WTC11 (cell line): ENCODE measurements around the gene HNRNPR. TPM values are rescaled to one million over a fixed set of nuclear protein-coding genes. Genes with fewer than 3 reads are reported as not detected.

Experiments
- ATAC-seq: fragments of 200-7000 bp; cut with Tn5 transposase; 2 replicates; pipeline ENCODE4 v1.10.0; 2021; ENCODE audit warnings: mild to moderate bottlenecking, moderate library complexity
- CTCF ChIA-PET: fragments of 300-600 bp; sonication (Branson Sonifier 250); formaldehyde crosslinking; loops from one replicate; lab custom pipeline; 2021; ENCODE audit warnings: antibody characterized with exemption; lab: Charles Lee
- POLR2A ChIA-PET: fragments of 350-600 bp; sonication (Branson Sonifier 250); formaldehyde crosslinking; loops from one replicate; lab custom pipeline; 2021; ENCODE audit warnings: antibody characterized with exemption; lab: Charles Lee
- DNase-seq: peaks from one replicate; pipeline ENCODE4 v3.0.0; 2021; ENCODE audit warnings: low spot score
- H3K27ac Mint-ChIP-seq: 2 replicates; pipeline ENCODE4 v1.8.0; 2021; ENCODE audit warnings: mixed read lengths
- H3K27me3 Mint-ChIP-seq: 2 replicates; pipeline ENCODE4 v1.8.0; 2021; ENCODE audit warnings: low read depth, mild to moderate bottlenecking, moderate library complexity, mixed read lengths
- H3K36me3 Mint-ChIP-seq: 2 replicates; pipeline ENCODE4 v1.8.0; 2021; ENCODE audit warnings: mixed read lengths
- H3K4me1 Mint-ChIP-seq: 2 replicates; pipeline ENCODE4 v1.8.0; 2022; ENCODE audit warnings: mixed read lengths
- H3K4me3 Mint-ChIP-seq: 2 replicates; pipeline ENCODE4 v1.8.0; 2021; ENCODE audit warnings: mild to moderate bottlenecking, moderate library complexity, mixed read lengths
- H3K9me3 Mint-ChIP-seq: 2 replicates; pipeline ENCODE4 v1.8.0; 2021; ENCODE audit warnings: mixed read lengths
- ATF6 ChIP-seq: sonication (generic); formaldehyde crosslinking; IDR thresholded peaks from 2 replicates; pipeline ENCODE4 v1.8.1; 2023; ENCODE audit warnings: mild to moderate bottlenecking, missing genetic modification reagents
- CBFB ChIP-seq: sonication (generic); formaldehyde crosslinking; IDR thresholded peaks from 2 replicates; pipeline ENCODE4 v1.8.1; 2022; ENCODE audit warnings: mild to moderate bottlenecking, low read depth, missing genetic modification reagents
- CDX4 ChIP-seq: fragments of 250-450 bp; sonication (Bioruptor Pico); IDR thresholded peaks from 2 replicates; pipeline ENCODE4 v1.9.0; 2021; ENCODE audit warnings: moderate library complexity, mild to moderate bottlenecking, inconsistent platforms, borderline replicate concordance
- CREB1 ChIP-seq: sonication (generic); formaldehyde crosslinking; IDR thresholded peaks from 2 replicates; pipeline ENCODE4 v1.8.0; 2023; ENCODE audit warnings: mild to moderate bottlenecking, missing genetic modification reagents
- CREM ChIP-seq: sonication (generic); formaldehyde crosslinking; IDR thresholded peaks from 2 replicates; pipeline ENCODE4 v1.8.1; 2022; ENCODE audit warnings: mild to moderate bottlenecking, missing genetic modification reagents, moderate library complexity
- E2F4 ChIP-seq: sonication (generic); formaldehyde crosslinking; IDR thresholded peaks from 2 replicates; pipeline ENCODE4 v1.8.1; 2022; ENCODE audit warnings: low read depth, mild to moderate bottlenecking, moderate library complexity, missing genetic modification reagents, borderline replicate concordance
- E2F5 ChIP-seq: sonication (generic); formaldehyde crosslinking; IDR thresholded peaks from 2 replicates; pipeline ENCODE4 v1.8.1; 2022; ENCODE audit warnings: mild to moderate bottlenecking, moderate library complexity, missing genetic modification reagents
- ELF4 ChIP-seq: sonication (generic); formaldehyde crosslinking; IDR thresholded peaks from 2 replicates; pipeline ENCODE4 v1.8.1; 2022; ENCODE audit warnings: low read depth, mild to moderate bottlenecking, moderate library complexity, missing genetic modification reagents
- FOXK1 ChIP-seq: sonication (generic); formaldehyde crosslinking; IDR thresholded peaks from 2 replicates; pipeline ENCODE4 v1.8.0; 2022; ENCODE audit warnings: mild to moderate bottlenecking, moderate library complexity, missing genetic modification reagents
- GABPB1 ChIP-seq: sonication (generic); formaldehyde crosslinking; IDR thresholded peaks from 2 replicates; pipeline ENCODE4 v1.8.1; 2023; ENCODE audit warnings: mild to moderate bottlenecking, missing genetic modification reagents
- GRHL2 ChIP-seq: fragments of 250-450 bp; sonication (Bioruptor Pico); IDR thresholded peaks from 2 replicates; pipeline ENCODE4 v1.8.0; 2022; ENCODE audit warnings: mild to moderate bottlenecking, moderate library complexity; ENCODE audit not compliant: insufficient replicate concordance, severe bottlenecking
- HMGA2 ChIP-seq: fragments of 250-450 bp; sonication (Bioruptor Pico); IDR thresholded peaks from 2 replicates; pipeline ENCODE4 v1.4.0; 2021; ENCODE audit warnings: mild to moderate bottlenecking, moderate library complexity
- JUN ChIP-seq: sonication (generic); formaldehyde crosslinking; IDR thresholded peaks from 2 replicates; pipeline ENCODE4 v1.8.0; 2023; ENCODE audit warnings: mild to moderate bottlenecking, missing genetic modification reagents
- NFYB ChIP-seq: sonication (generic); formaldehyde crosslinking; conservative IDR thresholded peaks from 2 replicates; pipeline ENCODE4 v1.8.0; 2022; ENCODE audit warnings: low read depth, missing genetic modification reagents
- NR2C2 ChIP-seq: sonication (generic); formaldehyde crosslinking; IDR thresholded peaks from 2 replicates; pipeline ENCODE4 v1.8.0; 2022; ENCODE audit warnings: mild to moderate bottlenecking, missing genetic modification reagents
- NR3C1 ChIP-seq: sonication (generic); formaldehyde crosslinking; conservative IDR thresholded peaks from 2 replicates; pipeline ENCODE4 v1.8.1; 2023; ENCODE audit warnings: low read depth, mild to moderate bottlenecking, missing genetic modification reagents
- SMAD3 ChIP-seq: sonication (generic); formaldehyde crosslinking; IDR thresholded peaks from 2 replicates; pipeline ENCODE4 v1.8.0; 2022; ENCODE audit warnings: missing genetic modification reagents, mild to moderate bottlenecking, borderline replicate concordance
- TEAD4 ChIP-seq: sonication (generic); formaldehyde crosslinking; IDR thresholded peaks from 2 replicates; pipeline ENCODE4 v1.8.0; 2022; ENCODE audit warnings: mild to moderate bottlenecking, missing genetic modification reagents
- ZNF121 ChIP-seq: sonication (generic); formaldehyde crosslinking; IDR thresholded peaks from 2 replicates; pipeline ENCODE4 v1.8.0; 2023; ENCODE audit warnings: missing genetic modification reagents
- ZNF396 ChIP-seq: fragments of 250-450 bp; sonication (Bioruptor Pico); IDR thresholded peaks from 2 replicates; pipeline ENCODE4 v1.8.0; 2021; ENCODE audit warnings: mild to moderate bottlenecking, moderate library complexity, borderline replicate concordance
- ZNF423 ChIP-seq: fragments of 250-450 bp; sonication (Bioruptor Pico); IDR thresholded peaks from 2 replicates; pipeline ENCODE4 v2.1.2; 2022; ENCODE audit warnings: mild to moderate bottlenecking, moderate library complexity
- ZNF671 ChIP-seq: fragments of 250-450 bp; sonication (Bioruptor Pico); IDR thresholded peaks from 2 replicates; pipeline ENCODE4 v1.8.0; 2021; ENCODE audit warnings: mild to moderate bottlenecking
- total RNA-seq: library from RNA; stranded (reverse); gene quantifications from 3 replicates; pipeline ENCODE4 v1.2.3, GENCODE V29; 2021
- TF ChIP-seq, protein P1 (sequence below): sonication (generic); formaldehyde crosslinking; IDR thresholded peaks from 2 replicates; pipeline ENCODE4 v1.8.0; 2022; ENCODE audit warnings: mild to moderate bottlenecking, missing genetic modification reagents
- TF ChIP-seq, protein P2 (sequence below): sonication (generic); formaldehyde crosslinking; IDR thresholded peaks from 2 replicates; pipeline ENCODE4 v1.8.1; 2023; ENCODE audit warnings: mild to moderate bottlenecking, missing genetic modification reagents, moderate library complexity
- TF ChIP-seq, protein P3 (sequence below): sonication (generic); formaldehyde crosslinking; IDR thresholded peaks from 2 replicates; pipeline ENCODE4 v1.8.0; 2022; ENCODE audit warnings: mild to moderate bottlenecking, missing genetic modification reagents
- TF ChIP-seq, protein P4 (sequence below): fragments of 250-450 bp; sonication (Bioruptor Pico); IDR thresholded peaks from 2 replicates; pipeline ENCODE4 v1.9.0; 2021; ENCODE audit warnings: mild to moderate bottlenecking

Gene HNRNPR
- total RNA-seq, 1 experiment from 2014 or later = 178 TPM

GRCh38 chr1:23367791-23368561, 23.9 kb upstream of the HNRNPR start:
- peak overlapping the region; percentile 96 for H3K27ac Mint-ChIP-seq
- H3K27me3 Mint-ChIP-seq = peaks cover 50% of the 10 kb centered on the region
- ChIA-PET POLR2A (interaction anchor here (0.5 to 1.9 kb wide), 4 partner anchors 17 to 323 kb away, joined by 3 to 22 read pairs (median 4); partner anchors contain the start of genes HNRNPR and RPL11), CTCF (interaction anchor here (0.6 to 4.8 kb wide), 14 partner anchors 10 to 324 kb away, joined by 3 to 48 read pairs (median 4); partner anchors contain the start of genes ASAP3, HNRNPR and RPL11)
- peak; percentile 98 for DNase-seq
- peak overlapping the region; percentile 92 for H3K4me3 Mint-ChIP-seq
- peaks cover 21% of the 10 kb centered on the region for H3K36me3 Mint-ChIP-seq
- peak; percentile 90 for ATAC-seq
- TF ChIP-seq FOXK1 (CRISPR knock-in tag) (no peak), CREM (CRISPR knock-in tag) (no peak), ZNF121 (CRISPR knock-in tag) (no peak), NR2C2 (CRISPR knock-in tag) (no peak), GABPB1 (CRISPR knock-in tag) (0 out of 2 replicates have a peak, but pooled peaks have one; percentile 21), NR3C1 (CRISPR knock-in tag) (no peak), GRHL2 (CRISPR knock-in tag) (no peak), E2F5 (CRISPR knock-in tag) (peak; percentile 37; the same call in 1 of the 2 replicates), TEAD4 (CRISPR knock-in tag) (no peak), ZNF423 (CRISPR knock-in tag) (0 out of 2 replicates have a peak, but pooled peaks have one; percentile 9), JUN (CRISPR knock-in tag) (no peak), NFYB (peak; percentile 92), ATF6 (CRISPR knock-in tag) (no peak), HMGA2 (CRISPR knock-in tag) (no peak), E2F4 (no peak)
- TF ChIP-seq, protein P1, sequence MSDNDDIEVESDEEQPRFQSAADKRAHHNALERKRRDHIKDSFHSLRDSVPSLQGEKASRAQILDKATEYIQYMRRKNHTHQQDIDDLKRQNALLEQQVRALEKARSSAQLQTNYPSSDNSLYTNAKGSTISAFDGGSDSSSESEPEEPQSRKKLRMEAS (CRISPR knock-in tag) = 0 out of 2 replicates have a peak, but pooled peaks have one; percentile 48
- TF ChIP-seq, protein P2, sequence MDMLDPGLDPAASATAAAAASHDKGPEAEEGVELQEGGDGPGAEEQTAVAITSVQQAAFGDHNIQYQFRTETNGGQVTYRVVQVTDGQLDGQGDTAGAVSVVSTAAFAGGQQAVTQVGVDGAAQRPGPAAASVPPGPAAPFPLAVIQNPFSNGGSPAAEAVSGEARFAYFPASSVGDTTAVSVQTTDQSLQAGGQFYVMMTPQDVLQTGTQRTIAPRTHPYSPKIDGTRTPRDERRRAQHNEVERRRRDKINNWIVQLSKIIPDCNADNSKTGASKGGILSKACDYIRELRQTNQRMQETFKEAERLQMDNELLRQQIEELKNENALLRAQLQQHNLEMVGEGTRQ (CRISPR knock-in tag) = no peak
- TF ChIP-seq, protein P3, sequence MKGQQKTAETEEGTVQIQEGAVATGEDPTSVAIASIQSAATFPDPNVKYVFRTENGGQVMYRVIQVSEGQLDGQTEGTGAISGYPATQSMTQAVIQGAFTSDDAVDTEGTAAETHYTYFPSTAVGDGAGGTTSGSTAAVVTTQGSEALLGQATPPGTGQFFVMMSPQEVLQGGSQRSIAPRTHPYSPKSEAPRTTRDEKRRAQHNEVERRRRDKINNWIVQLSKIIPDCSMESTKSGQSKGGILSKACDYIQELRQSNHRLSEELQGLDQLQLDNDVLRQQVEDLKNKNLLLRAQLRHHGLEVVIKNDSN = 0 out of 2 replicates have a peak, but pooled peaks have one; percentile 8
- peaks cover 32% of the 10 kb centered on the region for H3K4me1 Mint-ChIP-seq
- peaks cover 20% of the 10 kb centered on the region for H3K9me3 Mint-ChIP-seq

DNA sequence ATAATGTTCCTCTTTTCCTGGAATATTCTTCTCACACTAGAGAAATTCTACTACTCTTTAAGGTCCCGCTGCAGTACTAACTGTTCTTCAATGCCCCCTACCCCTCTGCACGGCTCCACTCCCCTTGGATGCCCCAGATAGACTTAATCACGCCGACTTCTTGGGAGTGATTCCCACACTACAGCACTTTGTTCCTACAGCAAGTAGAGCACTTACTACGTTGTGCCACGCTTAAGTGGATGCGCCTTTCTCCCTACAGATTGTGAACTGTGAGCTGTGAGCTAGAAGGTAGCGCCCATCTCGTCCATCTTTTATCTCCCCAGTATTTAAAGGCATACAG, 23.3 kb upstream of the HNRNPR start:
- peak overlapping the region; percentile 92 for H3K4me3 Mint-ChIP-seq
- ATAC-seq (no peak), DNase-seq (no peak)
- peaks cover 26% of the 10 kb centered on the region for H3K9me3 Mint-ChIP-seq
- no peak overlapping the region for H3K27ac Mint-ChIP-seq
- peaks cover 30% of the 10 kb centered on the region for H3K4me1 Mint-ChIP-seq
- peaks cover 27% of the 10 kb centered on the region for H3K36me3 Mint-ChIP-seq
- peaks cover 55% of the 10 kb centered on the region for H3K27me3 Mint-ChIP-seq
- ChIA-PET CTCF (interaction anchor here (1.3 to 4.8 kb wide), 5 partner anchors 10 to 172 kb away, joined by 4 to 48 read pairs (median 10); partner anchors contain the start of gene HNRNPR), POLR2A (interaction anchor here (1.9 kb wide), 1 partner anchor 23 kb away, joined by 22 read pairs; the partner anchor contains the start of gene HNRNPR)
- TF ChIP-seq, protein P4, sequence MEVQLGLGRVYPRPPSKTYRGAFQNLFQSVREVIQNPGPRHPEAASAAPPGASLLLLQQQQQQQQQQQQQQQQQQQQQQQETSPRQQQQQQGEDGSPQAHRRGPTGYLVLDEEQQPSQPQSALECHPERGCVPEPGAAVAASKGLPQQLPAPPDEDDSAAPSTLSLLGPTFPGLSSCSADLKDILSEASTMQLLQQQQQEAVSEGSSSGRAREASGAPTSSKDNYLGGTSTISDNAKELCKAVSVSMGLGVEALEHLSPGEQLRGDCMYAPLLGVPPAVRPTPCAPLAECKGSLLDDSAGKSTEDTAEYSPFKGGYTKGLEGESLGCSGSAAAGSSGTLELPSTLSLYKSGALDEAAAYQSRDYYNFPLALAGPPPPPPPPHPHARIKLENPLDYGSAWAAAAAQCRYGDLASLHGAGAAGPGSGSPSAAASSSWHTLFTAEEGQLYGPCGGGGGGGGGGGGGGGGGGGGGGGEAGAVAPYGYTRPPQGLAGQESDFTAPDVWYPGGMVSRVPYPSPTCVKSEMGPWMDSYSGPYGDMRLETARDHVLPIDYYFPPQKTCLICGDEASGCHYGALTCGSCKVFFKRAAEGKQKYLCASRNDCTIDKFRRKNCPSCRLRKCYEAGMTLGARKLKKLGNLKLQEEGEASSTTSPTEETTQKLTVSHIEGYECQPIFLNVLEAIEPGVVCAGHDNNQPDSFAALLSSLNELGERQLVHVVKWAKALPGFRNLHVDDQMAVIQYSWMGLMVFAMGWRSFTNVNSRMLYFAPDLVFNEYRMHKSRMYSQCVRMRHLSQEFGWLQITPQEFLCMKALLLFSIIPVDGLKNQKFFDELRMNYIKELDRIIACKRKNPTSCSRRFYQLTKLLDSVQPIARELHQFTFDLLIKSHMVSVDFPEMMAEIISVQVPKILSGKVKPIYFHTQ = no peak
- TF ChIP-seq CBFB = no peak
- no peak for TF ChIP-seq CREB1 (CRISPR knock-in tag)
- no peak for TF ChIP-seq ZNF671 (CRISPR knock-in tag)
- no peak for TF ChIP-seq JUN (CRISPR knock-in tag)
- no peak for TF ChIP-seq CDX4
- no peak for TF ChIP-seq ELF4
- TF ChIP-seq SMAD3 (CRISPR knock-in tag) = no peak
- no peak for TF ChIP-seq ZNF396 (CRISPR knock-in tag)
